SHP77 (cell line): ENCODE measurements around the gene NEFH.
"Not testable (repeated sequence)": the region's sequence is repeated elsewhere in the genome, so short reads cannot be mapped to it uniquely, and the experiment has no call there.

Source experiments
- DNase-seq, 2 experiments: peaks; one replicate each; lab custom pipeline; 2025; lab: John Stamatoyannopoulos, UW

Gene NEFH, protein sequence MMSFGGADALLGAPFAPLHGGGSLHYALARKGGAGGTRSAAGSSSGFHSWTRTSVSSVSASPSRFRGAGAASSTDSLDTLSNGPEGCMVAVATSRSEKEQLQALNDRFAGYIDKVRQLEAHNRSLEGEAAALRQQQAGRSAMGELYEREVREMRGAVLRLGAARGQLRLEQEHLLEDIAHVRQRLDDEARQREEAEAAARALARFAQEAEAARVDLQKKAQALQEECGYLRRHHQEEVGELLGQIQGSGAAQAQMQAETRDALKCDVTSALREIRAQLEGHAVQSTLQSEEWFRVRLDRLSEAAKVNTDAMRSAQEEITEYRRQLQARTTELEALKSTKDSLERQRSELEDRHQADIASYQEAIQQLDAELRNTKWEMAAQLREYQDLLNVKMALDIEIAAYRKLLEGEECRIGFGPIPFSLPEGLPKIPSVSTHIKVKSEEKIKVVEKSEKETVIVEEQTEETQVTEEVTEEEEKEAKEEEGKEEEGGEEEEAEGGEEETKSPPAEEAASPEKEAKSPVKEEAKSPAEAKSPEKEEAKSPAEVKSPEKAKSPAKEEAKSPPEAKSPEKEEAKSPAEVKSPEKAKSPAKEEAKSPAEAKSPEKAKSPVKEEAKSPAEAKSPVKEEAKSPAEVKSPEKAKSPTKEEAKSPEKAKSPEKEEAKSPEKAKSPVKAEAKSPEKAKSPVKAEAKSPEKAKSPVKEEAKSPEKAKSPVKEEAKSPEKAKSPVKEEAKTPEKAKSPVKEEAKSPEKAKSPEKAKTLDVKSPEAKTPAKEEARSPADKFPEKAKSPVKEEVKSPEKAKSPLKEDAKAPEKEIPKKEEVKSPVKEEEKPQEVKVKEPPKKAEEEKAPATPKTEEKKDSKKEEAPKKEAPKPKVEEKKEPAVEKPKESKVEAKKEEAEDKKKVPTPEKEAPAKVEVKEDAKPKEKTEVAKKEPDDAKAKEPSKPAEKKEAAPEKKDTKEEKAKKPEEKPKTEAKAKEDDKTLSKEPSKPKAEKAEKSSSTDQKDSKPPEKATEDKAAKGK

DNA sequence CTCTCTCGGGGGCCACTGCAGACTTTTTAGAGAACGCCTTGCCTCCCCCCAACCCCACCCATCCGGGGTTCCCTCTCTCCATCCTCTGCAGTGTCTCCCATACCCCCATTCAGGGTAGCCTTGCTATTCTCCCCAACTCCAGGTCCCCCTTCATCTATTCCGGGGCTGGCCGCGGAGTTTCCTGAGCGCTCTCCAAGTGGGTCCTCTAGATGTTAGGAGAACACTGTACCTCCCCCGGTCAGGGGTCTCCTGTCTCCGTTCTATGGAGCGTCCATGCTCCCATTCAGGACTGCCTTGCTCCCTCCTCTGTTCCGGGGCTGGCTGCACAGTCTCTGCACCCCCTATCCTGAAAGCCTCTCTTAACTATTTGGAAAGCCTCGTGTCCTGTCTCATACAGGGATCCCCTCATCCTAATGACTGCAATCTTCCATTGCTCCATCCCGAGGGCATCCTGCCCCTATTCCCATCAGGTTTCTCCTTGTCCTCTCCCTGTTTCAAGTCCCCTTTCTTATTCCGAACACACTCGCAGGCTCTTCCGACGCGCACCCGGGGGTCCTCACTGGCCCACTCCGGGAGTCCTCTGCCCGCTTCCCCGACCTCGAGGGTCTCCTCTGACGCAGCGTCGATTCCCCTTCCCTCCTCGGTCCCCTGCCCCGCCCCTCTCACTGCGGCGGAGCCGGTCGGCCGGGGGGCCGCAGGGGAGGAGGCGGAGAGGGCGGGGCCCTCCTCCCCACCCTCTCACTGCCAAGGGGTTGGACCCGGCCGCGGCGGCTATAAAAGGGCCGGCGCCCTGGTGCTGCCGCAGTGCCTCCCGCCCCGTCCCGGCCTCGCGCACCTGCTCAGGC is at the start of gene NEFH:
Gene NEFH (plus strand): TSS at position 802 of the 845 bp plus-strand sequence. CDS start 45 bp downstream, outside the sequence.
- DNase-seq, result peak; percentile 14 to 45

DNA sequence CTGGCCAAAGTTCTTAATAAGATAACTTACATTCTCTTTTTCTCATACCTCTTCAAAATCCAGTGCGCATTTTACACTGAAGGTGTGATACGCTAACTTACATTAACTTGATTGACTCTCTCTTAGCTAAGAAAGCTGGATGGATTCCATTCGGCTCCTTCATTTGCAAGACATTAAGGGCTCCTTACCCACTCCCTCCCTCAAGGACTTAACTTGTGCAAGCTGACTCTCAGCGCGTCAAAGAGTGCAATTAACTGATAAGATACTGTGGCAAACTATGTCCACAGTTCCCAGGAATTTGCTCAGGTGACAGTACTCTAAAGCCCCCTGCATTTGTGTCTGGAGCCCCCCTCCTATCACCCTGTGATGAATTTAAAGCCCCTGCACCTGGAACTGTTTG is 48.0 kb upstream of the NEFH start:
- no peak for DNase-seq

DNA sequence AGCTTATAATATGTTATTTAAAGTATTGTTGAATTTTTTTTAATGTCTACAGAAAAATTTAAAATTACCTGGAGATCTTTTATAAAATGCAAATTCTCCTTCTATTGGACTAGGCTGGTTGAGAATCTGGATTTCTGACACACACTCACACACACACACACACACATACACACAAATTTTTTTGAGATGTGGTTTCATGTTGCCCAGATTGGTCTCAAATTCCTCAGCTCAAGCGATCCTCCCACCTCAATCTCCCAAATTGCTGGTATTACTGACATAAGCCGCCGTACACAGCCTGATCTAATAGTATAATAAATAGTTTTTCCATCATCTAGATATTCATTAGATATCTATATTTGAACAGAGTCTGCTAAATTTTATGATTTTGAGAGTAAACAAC is 46.2 kb upstream of the NEFH start:
- no peak for DNase-seq

DNA sequence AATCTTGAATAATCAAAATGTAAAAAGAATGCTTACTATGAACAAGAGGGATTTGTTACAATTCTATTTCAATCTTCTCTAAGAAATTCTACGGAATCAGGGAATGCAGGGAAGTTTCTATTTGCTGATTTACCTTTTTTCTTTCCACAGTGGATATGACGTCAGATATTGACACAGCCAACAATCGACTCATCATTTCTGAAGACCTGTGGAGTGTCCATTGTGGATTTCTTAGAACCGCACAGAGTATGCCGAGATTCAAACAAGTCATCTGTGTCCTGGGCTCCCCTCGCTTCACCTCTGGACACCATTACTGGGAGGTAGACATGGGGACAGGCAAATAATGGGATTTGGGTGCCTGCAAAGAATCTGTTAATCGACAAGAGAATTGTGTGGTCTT is 45.7 kb upstream of the NEFH start:
- DNase-seq, result no peak

DNA sequence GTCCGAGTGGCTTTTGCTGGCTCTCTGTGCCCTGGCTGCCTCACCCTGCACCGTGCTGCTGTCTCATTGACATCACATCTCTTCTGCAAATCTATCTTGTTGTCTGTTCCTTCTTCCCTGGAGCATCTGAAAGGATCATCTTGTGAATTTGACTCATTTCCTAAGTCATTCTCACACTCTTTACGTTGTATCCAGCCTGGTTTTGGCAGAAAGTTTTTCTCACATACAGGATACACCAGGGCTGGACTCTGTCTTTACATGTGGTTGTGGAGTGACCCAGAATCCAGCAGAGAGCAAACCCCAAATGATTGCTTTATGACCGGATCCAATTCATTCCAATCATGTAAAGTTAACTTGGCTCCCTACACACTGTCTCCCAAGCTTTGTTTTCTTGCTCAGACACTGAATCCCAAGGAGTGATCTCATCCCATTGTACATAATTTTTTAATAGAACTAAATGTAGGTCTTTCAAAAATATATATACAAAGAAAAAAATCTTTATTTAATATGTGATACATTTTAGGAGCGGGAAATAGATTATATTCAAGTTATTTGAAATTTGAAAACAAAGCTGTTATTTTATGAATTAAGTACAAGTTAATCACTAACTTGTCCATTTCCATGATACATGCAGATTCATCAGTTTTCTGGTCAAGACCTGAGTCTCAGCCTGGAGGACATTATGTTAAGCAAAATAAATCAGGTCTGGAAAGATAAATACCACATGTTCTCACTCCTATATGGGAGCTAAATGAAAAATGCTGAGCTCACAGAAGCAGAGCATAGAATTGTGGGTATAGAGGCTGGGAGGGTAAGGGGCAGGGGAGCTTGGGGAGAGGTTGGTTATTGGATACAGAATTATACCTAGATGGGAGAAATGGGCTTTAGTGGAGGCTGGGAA is 44.5 kb upstream of the NEFH start:
- no peak for DNase-seq

DNA sequence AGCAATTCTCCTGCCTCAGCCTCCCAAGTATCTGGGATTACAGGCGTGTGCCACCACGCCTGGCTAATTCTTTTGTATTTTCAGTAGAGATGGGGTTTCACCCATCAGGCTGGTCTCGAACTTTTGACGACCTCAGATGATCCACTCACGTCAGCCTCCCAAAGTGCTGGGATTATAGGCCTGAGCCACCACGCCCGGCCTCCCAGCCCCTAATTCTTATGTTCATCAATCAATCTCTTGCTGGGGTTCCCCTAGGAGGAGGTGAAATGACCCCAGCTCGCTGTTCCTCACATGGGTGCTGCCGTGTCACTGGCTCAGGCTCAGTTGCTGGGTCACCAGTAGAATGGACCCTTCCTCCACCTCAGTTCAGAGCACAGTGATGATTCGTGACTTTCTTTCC is 41.7 kb upstream of the NEFH start, which contains the start of gene RFPL1:
Gene RFPL1 (plus strand): TSS at position 301 of the 400 bp plus-strand sequence.
- not testable (repeated sequence) for DNase-seq

DNA sequence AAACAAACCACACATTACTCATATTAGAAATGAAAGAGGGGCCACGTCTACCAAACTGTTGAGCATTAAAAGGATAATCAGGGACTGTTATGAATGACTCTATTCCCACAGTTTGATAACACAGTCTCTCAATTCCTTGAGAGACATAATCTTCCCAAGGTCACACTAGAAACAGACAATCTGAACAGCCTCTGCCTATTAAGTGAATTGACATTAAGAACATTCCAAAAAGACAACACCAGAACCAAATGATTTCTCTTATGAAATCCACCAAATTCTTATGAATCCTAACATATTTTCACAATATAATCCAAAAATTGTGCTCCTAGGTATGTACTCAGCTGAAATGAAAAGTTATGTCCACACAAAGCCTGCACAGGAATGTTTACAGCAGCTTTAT is 37.0 kb upstream of the NEFH start:
- no peak for DNase-seq

DNA sequence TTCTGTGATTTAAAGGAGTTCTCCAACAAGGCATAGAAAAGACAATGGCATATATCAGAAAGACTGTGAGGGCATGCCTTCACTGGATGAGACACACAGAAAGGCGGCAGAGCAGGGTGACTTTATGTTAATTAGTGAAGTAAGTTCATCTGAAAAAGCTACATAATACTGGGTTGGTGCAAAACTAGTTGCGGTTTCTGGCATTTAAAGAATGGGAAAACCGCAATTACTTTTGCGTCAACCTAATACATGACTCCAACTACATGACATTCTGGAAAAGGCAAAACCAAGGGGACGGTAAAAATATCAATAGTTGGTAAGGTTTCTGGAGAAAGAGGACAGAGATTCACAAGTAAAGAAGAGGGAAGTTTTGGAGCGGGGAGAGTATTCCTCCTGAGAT is 36.6 kb upstream of the NEFH start:
- no peak for DNase-seq

DNA sequence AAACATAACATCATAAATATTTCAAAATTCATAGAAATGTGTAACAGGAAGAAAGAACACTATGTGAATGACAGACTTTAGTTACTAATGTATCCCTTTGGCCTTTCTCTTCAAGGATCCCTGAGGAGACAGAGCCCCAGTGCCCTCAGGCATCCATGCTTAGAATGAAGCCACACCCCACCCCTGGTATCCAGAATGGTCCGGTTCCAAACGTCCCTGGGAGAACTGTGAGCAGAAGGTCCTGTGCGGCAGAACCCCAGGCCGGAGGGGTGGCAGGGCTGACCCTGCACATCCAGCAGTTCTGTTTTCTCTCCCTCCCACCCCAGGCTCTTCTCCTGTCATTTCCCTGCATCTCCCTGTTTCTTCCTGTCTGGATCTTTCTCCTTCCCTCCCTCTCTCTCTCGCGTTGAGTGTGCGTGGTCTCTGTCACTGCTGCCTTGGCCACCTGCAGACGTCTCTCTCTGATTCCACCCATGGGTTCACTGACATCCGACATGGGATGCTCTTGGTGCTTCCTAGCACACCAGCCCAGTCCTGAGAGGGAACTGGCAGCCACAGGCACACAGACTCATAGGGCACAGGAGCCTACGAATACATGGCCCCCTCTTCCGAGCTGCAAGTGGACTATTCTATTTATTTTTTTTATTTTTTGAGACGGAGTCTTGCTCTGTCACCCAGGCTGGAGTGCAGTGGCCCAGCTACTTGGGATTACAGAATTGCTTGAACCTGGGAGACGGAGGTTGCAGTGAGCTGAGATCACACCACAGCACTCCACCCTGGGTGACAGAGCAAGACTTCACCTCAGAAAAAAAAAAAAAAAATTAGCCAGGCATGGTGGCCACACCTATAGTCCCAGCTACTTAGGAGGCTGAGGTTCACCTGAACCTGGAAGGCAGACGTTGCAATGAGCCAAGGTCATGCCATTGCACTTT is 35.9 kb upstream of the NEFH start:
- DNase-seq, result no peak

DNA sequence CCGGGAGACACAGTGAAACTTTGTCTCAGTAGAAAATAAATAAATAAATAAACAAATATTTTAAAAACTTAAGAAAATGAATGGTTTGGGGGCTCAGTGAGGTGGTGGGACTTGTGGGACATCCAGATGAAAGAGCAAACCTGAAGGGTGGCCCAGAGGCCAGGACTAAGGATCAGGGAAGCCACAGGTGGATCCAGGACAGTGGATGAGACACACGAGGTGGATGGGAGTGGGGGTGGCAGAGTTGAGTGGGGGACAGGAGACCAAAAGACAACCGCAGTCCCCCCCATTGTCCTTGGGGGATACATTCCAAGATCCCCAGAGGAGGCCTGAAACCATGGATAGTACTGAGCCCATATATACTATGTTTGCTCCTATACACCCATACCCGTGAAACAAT is 34.5 kb upstream of the NEFH start:
- DNase-seq, result no peak

DNA sequence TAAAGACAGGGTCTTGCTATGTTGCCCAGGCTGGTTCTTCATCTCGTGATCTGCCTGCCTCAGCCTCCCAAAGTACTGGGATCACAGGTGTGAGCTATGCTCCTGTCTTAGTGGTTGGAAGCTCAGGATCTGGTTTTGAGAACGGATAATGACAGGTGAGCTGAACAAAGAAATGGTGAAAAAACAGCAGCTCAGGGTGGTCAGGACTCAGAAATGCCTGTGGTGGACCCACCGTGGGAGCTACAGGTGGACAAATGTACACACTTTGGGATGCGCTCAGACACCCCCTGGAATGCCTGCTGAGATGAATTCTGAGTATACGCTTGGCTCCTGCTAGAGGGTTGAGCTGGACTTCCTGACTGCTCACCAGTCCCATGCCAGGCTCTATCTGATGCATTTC is 32.1 kb upstream of the NEFH start:
- DNase-seq, result no peak

DNA sequence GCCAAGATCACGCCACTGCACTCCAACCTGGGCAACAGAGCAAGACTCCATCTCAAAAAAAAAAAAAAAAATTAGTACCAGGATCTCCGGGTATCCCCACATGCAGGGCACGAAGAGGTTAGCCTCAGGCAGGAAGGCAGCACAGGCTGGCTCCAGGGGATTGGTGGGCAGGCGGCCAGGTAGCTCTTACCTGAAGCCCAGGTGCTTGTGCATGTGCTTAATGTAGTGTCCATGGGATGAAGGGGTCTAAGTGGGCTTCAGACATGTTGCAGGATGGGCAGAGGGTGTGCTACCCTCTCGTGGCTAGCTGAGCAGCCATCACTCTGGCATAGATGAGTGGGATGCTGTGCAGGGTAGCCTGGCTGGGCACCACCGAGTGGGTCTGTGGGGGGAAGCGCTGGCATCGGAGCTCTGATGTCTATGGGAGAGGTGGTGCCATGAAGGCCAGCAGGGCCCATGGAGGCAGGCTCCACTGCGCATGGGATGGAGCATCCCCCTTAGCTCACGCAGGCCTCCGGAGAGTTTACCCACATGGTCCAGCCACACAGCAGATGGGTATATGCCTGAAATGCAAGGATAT is 30.6 kb upstream of the NEFH start:
- DNase-seq, result no peak

DNA sequence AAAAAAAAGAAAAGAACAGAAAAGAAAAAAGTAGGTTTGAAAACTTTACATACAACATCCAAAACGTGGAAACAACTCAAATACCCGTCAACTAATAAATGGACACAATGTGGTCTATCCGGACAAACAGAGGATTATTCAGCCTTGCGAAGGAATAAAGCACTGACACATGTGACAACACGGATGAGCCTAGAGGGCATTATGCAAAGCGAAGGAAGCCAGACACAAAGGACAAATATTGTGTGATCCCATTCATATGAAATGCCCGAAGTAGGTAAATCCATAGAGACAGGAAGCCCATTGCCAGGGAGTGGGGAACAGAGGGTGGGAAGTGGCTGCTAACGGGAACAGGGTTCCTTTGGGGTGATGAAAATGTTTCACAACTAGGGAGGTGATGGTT is 29.8 kb upstream of the NEFH start:
- no peak for DNase-seq

DNA sequence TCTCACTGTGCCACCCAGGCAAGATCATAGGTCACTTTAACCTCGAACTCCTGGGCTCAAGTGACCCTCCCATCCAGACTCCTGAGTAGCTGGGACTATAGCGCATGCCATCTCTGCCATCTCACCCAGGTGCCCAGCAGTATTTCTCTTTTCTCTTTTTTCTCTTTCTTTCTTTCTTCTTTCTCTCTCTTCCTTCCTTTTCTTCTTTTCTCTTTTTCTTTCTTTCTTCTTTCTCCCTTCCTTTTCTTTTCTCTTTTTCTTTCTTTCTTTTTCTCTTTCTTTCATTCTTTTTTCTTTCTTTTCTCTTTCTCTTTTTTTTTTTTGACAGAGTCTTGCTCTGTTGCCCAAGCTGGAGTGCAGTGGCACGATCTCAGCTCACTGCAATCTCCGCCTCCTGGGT is 28.2 kb upstream of the NEFH start:
- no peak for DNase-seq

DNA sequence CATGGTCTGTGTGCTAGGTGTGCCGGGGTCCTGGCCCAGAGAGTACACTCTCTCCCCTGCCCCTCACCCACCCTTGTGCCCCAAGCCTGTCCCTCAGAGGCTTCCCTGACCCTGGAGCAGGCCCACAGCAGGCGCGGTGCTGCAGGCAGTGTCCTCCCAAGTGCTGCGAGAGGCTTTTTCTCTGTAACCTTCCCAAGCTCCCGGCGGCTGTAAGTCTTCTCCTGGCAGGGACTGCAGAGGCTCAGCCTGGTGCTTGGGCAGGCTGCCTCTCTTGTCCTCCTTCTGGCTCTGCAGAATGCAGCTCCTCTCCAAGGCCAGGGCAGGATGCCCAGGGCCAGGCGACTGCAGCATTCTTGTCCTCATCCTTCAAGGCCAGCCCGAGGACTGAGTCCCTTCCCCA is 25.7 kb upstream of the NEFH start:
- no peak for DNase-seq

DNA sequence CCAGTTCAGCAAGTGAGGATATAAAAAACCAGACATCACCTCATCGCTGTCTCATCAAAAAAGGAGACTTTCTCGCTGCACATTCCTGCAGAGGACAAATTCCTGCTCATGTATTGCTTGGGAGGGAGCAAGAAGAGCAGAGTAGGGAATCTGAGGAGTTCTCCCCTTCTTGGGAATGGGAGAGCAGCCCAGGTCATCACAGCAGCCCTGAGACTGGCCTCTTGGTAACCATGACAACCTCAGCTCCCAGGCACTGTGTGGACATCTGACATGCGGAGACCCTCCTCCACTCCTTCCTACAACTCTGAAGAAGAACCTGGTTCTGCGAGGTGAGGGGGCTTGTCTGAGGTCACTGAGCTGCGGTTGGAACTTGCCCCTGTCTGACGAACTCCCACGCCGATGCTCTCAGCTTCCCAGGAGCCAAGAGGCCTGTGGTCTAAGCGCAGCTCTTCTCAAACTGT is 23.8 kb upstream of the NEFH start:
- DNase-seq, result no peak

DNA sequence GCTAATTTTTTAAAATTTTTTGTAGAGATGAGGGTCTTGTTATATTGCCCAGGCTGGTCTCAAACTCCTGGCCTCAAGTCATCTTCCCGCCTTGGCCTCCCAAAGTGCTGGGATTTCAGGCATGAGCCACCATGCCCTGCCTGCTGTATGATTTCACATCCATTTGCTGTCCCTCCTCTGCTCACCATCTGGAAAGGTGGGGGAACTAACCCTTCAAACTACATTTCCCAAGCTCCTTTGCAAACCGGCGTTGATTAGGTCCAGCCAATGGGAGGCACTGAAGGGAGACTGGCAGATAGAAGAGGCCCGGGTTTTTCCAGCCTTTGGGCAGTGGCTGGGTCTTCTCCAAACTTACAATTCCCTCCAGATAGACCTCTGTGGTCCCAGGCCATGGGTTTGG is 22.3 kb upstream of the NEFH start:
- peak; percentile 48 to 58 for DNase-seq

DNA sequence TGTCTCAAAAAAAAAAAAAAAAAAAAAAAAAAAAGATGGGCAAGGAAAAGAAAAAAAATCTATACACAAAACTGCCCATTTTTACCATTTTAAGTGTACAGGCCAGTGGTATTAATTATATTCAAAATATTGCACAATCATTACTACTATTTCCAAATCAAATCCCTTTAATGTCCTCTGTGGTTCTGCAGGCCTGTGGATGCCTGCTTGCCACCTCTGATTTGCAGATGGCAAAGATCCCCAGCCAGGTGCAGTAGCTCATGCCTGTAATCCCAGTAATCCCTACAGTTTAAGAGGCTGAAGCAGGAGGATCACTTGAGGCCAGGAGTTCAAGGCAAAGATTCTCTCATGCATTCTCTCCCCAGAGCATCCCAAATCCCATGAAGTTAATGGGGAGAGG is 21.5 kb upstream of the NEFH start:
- DNase-seq, result no peak

DNA sequence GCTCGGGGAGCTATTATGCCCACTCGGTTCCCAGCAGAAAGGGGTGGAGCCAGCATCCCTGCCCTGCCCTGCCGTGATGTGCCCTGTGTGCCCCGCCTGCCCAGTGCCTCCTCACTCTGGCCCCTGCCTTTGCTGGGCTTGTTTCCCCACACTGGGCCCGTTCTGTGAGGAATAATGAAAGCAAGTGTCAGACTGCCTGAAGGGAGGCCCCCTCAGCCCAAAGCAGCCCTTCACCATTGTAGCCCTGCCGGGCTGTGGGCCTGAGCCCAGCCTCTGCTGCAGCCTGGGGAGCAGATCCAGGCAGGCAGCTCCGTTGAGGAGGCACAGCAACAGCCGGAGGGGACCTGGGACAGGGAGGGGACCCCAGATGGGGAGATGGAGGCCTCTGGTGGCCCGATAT is 20.2 kb upstream of the NEFH start:
- no peak for DNase-seq
